RPMI7951 (cell line): ENCODE results near the gene IP6K3. TPM values are rescaled to one million over a fixed set of nuclear protein-coding genes. Genes with fewer than 3 reads are reported as not detected.

Source experiments
- DNase-seq: peaks from one replicate; pipeline ENCODE4 v3.0.0-alpha.2; 2012; ENCODE audit warnings: low read depth
- total RNA-seq: library from RNA; depleted of rRNA; stranded (reverse); fragments of >200 nt; shearing (Covaris generic); gene quantifications from 2 replicates; pipeline ENCODE4 v1.2.3, GENCODE V29; 2014

Gene IP6K3
- total RNA-seq, 1 experiment from 2014 or later: 0.36 TPM

- DNase-seq: no peak
Observed at GRCh38 chr6:33705268-33705885, 41.3 kb downstream of the IP6K3 start.

DNA sequence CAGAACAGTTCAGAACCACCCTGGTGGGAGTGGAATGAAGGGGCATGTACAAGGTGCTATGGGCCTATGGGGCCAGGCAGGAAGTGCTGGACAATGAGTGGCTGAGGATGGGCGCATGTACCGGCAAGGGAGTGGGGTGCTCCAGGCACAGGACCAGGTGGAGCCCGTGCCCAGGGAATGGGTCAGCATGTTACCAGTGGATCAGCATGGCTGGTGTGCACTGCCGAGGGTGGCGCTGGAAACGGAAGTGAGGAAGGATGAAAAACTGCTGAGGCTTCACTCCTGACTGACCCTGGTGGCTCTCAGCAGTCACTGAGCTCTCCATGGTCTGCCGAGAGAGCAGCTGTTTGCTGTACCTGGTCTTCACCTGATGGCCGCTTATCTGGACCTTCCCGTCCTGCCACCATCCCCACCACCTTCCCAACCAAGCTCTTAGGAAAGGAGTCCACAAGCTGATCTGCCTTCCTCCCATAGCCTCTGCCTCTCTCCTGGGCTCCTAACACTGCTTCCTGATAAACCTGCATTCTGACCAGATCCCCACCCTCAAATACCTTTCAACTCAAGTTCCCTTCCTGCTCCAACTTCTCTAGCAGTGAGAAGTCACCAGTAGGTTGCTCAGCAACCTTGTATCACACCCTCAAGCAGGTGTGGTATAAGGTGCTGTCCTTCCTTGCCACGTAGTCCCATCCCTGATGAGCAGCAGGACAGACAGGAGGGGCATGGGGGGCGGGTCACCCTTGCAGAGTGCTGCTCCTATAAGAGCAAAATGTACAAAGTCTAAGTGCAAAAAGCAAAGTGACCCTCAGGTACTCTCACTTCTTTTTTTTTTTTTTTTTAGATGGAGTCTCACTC, 42.3 kb downstream of the IP6K3 start:
- DNase-seq: no peak

DNA sequence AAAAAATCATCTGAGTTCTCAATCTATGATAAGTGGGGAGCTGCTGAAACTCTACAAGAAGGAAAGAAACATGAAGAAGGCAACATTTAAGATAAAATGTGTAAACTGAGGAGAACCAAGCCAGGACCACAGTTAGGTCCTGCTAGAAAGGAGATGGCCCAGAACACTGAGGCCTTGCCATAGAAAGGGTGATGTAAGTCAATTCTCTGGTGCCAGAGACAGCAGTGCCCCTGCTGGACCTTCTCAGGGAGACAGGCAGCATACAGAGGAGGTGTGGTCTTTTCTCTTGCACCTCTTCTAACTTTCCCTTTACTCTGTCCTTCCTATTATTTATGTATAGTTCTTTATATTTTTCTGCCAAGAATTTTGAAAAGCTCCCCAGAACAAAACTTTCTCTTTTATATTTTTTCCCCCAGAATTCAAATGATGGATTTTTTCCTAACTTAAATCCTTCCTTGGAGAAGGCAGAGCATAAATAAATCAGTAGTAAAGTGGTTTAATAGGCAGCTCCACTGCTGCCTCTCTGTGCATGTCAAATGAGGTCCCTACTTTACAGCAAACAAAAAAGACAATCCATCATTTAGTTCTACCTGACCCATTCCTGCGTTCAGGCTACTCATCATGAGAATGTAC, 44.2 kb downstream of the IP6K3 start:
- DNase-seq: peak; percentile 62

DNA sequence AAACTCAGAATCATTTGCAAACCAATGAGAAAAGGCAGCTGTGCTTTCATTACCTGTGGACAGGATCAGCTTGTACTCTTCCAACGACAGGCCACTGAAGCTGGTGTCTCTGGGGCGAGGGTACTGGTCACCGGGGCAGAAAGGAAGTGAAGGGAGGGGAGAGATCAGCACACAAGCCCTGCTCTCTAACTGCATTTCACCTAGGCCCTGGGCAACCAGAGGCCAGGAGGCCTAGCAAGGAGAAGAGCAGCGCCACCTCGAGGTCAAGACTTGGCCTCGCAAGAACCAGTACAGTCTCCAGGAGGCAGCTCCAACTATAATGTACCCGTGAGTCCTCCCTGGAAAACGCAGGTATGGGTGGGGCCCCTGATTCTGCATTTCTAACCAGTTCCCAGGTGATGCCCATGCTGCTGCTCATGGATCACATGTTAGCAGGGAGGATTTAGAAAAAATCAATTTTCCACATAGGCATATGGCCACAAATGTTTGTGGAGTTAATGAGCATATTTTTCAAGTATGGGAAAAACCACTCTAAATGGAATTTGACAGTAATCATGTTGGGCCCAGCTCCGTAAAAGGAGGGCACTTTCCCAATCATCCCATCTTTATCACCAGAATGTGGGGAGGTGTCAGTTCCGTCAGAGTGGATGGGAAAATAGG, 46.2 kb downstream of the IP6K3 start:
- DNase-seq: peak; percentile 60

- DNase-seq: no peak
Observed at GRCh38 chr6:33699739-33700138, 47.0 kb downstream of the IP6K3 start.

- DNase-seq: no peak
Observed at GRCh38 chr6:33699131-33699530, 47.6 kb downstream of the IP6K3 start.

DNA sequence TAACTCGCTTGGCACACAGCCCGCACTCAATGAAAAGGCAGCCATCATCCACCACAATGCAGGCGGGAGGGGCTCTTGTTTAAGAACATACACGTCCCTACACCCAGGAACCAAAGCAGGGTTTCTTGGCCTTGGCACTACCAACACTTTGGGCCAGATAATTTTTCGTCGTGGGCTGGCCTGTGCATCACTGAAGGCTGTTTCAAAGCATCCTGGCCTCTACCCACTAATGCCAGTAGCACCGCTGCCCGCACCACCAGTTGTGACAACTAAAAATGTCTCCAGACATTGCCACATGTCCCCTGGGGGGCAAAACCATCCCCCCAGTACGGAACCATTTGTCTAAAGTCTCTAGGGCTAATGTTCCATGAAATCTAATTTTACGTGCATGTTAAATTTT, 48.2 kb downstream of the IP6K3 start:
- DNase-seq: no peak

- no peak for DNase-seq
Observed at GRCh38 chr6:33697845-33698244, 48.9 kb downstream of the IP6K3 start.

GRCh38 chr6:33696548-33697518, 49.9 kb downstream of the IP6K3 start:
- DNase-seq: peak; percentile 94

- no peak for DNase-seq
Observed at GRCh38 chr6:33696076-33696475, 50.6 kb downstream of the IP6K3 start.

GRCh38 chr6:33695451-33695887, 51.2 kb downstream of the IP6K3 start:
- peak; percentile 79 for DNase-seq

GRCh38 chr6:33694977-33695376, 51.7 kb downstream of the IP6K3 start:
- DNase-seq: no peak

GRCh38 chr6:33694401-33694931, 52.2 kb downstream of the IP6K3 start:
- peak; percentile 98 for DNase-seq

- peak; percentile 47 for DNase-seq
Observed at GRCh38 chr6:33693186-33694105, 53.3 kb downstream of the IP6K3 start.

GRCh38 chr6:33692760-33693158, 53.9 kb downstream of the IP6K3 start:
- peak; percentile 96 for DNase-seq

DNA sequence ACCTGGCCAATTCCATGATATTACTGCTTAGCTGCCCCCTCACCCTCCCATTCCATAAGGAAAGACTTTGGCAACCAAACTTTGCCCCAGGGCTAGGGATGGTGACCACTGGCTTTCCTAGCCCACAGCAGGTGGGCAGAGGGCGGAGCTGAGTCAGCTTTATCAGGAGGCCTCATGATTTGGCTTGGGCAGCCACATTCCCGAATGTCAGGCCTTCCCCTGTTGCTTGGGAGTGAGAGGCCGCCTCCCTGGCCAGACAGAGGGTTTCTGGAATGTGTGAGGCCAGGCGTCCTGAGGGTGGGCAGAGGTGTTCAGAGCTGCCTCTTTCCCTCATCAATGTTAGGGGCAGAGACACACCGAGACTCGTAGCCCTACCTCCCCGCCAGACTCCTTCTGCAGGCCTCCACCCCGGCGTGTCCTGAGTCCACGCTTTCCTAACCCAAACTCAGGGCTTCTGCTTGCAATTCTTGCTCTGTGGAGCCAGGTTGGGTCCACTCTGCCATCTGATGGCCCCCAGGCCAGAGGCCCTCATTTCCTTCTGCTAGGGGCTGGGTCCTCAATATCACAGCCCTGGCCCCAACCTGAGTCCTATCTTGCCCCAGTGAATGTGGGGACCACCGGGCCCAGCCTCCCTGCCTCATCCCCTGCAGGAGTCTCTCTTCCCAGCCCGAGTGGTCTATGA, 54.5 kb downstream of the IP6K3 start:
- peak; percentile 94 for DNase-seq

- no peak for DNase-seq
Observed at GRCh38 chr6:33691456-33692077, 55.1 kb downstream of the IP6K3 start.

DNA sequence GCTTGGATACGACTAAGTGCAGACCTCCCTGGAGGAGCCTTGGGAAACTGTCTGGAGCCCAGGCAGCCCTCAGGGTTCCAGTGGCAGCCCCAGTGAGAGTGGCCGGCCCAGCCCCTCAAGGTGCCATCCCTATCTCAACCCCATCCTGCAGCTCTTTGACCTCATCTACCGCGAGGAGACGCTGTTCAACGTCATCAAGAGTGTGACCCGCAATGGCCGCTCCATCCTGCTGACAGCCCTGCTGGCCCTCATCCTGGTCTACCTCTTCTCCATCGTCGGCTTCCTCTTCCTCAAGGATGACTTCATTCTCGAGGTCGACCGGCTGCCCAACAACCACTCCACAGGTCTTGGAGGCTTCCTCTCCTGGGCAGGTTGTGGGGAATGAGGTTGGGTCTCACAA, 55.9 kb downstream of the IP6K3 start:
- no peak for DNase-seq

DNA sequence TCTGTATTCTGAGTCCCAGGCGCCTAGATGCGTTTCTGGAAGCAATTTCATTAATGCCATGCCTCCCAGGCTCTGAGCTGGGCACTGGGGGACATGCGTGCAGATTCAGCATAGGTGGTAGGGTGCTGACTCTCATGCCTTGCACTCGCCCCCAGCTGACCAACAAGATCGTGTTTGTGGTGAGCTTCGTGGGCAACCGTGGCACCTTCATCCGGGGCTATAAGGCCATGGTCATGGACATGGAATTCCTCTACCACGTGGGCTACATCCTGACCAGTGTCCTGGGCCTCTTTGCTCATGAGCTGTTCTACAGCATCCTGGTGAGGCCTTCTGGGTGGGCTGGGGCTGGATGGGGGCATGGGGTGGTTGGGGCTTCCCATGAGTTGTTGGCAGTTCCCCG, 56.8 kb downstream of the IP6K3 start:
- DNase-seq: peak; percentile 64
